Loucy (cell line): ENCODE results near the gene HCRT.
A peak's percentile ranks its signal among the peaks of the same experiment; 100 is the strongest.

Experiments
- CTCF ChIP-seq: fragments of 200-600 bp; sonication (generic); conservative IDR thresholded peaks from 2 replicates; pipeline ENCODE4 v1.5.1; 2014; ENCODE audit warnings: mild to moderate bottlenecking, antibody characterized with exemption, low read length
- EZH2phosphoT487 ChIP-seq: fragments of 200-600 bp; IDR thresholded peaks from 2 replicates; pipeline ENCODE4 v1.6.1; 2018; ENCODE audit warnings: antibody characterized with exemption, mild to moderate bottlenecking, moderate library complexity, borderline replicate concordance

- TF ChIP-seq CTCF, result peak; percentile 91
- no peak for TF ChIP-seq EZH2phosphoT487
Measured at GRCh38 chr17:42163113-42163512, 22.1 kb downstream of the HCRT start.
